AG20443 (cell line): Measurements from ENCODE around the gene HMHB1.

Experiments used
- DNase-seq: peaks from one replicate; pipeline ENCODE4 v3.0.0; 2012; ENCODE audit warnings: low spot score, mixed read lengths

The HMHB1 gene

GRCh38 chr5:143812085-143812705, at the start of gene HMHB1:
Gene HMHB1 (plus strand): TSS chr5:143812161.
- no peak for DNase-seq

GRCh38 chr5:143762636-143763220, 49.2 kb upstream of the HMHB1 start:
- no peak for DNase-seq

- no peak for DNase-seq
Observed at GRCh38 chr5:143767162-143767561, 44.8 kb upstream of the HMHB1 start.

GRCh38 chr5:143769026-143769786, 42.8 kb upstream of the HMHB1 start:
- no peak for DNase-seq

- no peak for DNase-seq
Observed at GRCh38 chr5:143770450-143770849, 41.5 kb upstream of the HMHB1 start.

GRCh38 chr5:143771189-143771588, 40.8 kb upstream of the HMHB1 start:
- DNase-seq, result no peak

GRCh38 chr5:143771602-143772001, 40.4 kb upstream of the HMHB1 start:
- no peak for DNase-seq

GRCh38 chr5:143772621-143773020, 39.3 kb upstream of the HMHB1 start:
- DNase-seq, result peak; percentile 60

GRCh38 chr5:143775258-143775657, 36.7 kb upstream of the HMHB1 start:
- DNase-seq, result peak; percentile 53

GRCh38 chr5:143776951-143777350, 35.0 kb upstream of the HMHB1 start:
- DNase-seq, result no peak

- DNase-seq, result no peak
Observed at GRCh38 chr5:143779506-143779905, 32.5 kb upstream of the HMHB1 start.

- no peak for DNase-seq
Observed at GRCh38 chr5:143781993-143782520, 29.9 kb upstream of the HMHB1 start.

GRCh38 chr5:143782588-143783386, 29.2 kb upstream of the HMHB1 start:
- no peak for DNase-seq

GRCh38 chr5:143788401-143788800, 23.6 kb upstream of the HMHB1 start:
- DNase-seq, result no peak

GRCh38 chr5:143790457-143791112, 21.4 kb upstream of the HMHB1 start:
- no peak for DNase-seq

- DNase-seq, result no peak
Observed at GRCh38 chr5:143791848-143792731, 19.9 kb upstream of the HMHB1 start.

GRCh38 chr5:143793249-143793648, 18.7 kb upstream of the HMHB1 start:
- no peak for DNase-seq

- no peak for DNase-seq
Observed at GRCh38 chr5:143796125-143796524, 15.8 kb upstream of the HMHB1 start.

GRCh38 chr5:143796753-143797152, 15.2 kb upstream of the HMHB1 start:
- no peak for DNase-seq

GRCh38 chr5:143800715-143801114, 11.2 kb upstream of the HMHB1 start:
- DNase-seq, result no peak
